ENCODE data around the gene GALNT11.

The GALNT11 gene

DNA sequence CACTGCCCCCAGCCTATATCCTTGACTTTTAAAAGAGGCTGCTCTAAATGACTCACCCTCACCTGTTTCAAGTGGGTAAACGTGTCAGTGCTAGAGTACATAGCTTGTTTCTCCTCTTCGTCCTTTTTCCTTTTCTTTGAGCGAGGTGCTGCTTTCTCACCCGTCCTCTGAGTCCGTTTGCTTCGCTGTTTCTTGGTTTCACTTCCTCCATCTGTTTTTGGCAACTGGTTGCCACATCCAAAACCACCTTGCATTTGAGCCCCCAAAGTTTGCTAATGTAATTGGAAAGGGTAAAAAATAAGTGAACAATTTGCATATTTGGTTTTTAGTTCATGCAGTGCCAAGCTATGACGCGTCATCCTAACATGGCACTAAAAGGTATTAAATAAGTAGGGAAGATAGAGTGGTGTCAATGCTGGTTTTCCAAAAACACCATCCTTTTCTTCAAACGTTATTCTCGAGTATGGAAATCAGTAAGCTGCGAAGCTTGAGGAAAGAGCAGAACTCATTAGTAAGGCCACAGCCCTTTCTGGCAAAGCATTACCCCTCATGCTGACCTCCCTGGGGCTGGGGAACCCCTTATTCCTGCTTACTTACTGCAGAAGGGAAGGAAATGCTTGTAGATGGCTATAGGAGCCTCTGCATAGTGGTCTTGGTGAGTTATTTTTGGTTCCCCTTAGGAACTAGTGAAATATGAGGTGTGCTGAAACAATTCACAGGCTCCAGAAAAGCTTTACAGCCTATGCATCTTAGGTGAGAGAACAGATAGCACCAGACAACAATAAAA, 133.5 kb downstream of the GALNT11 start:
- no peak overlapping the region for H3K4me3 ChIP-seq (ENCODE audit: low read depth, low read length)
- TF ChIP-seq, protein P1, sequence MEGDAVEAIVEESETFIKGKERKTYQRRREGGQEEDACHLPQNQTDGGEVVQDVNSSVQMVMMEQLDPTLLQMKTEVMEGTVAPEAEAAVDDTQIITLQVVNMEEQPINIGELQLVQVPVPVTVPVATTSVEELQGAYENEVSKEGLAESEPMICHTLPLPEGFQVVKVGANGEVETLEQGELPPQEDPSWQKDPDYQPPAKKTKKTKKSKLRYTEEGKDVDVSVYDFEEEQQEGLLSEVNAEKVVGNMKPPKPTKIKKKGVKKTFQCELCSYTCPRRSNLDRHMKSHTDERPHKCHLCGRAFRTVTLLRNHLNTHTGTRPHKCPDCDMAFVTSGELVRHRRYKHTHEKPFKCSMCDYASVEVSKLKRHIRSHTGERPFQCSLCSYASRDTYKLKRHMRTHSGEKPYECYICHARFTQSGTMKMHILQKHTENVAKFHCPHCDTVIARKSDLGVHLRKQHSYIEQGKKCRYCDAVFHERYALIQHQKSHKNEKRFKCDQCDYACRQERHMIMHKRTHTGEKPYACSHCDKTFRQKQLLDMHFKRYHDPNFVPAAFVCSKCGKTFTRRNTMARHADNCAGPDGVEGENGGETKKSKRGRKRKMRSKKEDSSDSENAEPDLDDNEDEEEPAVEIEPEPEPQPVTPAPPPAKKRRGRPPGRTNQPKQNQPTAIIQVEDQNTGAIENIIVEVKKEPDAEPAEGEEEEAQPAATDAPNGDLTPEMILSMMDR (IDR thresholded peaks at IDR 0.05; ENCODE audit: insufficient read depth, low read length, missing control alignments), result no peak
- ChIA-PET CTCF (interaction anchor here (1.5 kb wide), 1 partner anchor 10 kb away, joined by 4 read pairs; no protein-coding TSS in a partner anchor), POLR2A (no interaction called here)
- DNase-seq (ENCODE audit: low read depth, low spot score), result no peak

DNA sequence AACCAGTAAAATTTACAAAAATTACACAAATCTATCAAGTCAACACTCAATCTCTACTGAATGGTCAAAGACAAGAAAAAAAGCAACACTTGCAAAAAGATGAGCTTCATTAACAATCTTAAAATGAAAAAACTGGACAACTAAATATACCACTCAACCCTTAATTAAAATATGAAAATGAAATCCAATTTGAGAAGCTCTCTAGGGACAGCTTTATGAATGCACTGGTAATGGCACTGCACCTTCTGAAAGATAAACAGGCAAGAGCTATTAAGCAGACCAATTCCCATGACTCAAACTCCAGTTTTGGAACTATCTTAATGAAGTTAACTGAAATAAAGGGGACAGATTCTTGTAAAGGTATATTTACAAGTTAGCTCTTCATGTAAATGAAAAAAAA, 135.7 kb downstream of the GALNT11 start:
- POLR2A ChIA-PET, result no interaction called here
- TF ChIP-seq, protein P1 (IDR thresholded peaks at IDR 0.05; ENCODE audit: insufficient read depth, low read length, missing control alignments), result no peak
- CTCF ChIA-PET, result interaction anchor here (2.4 kb wide), 1 partner anchor 14 kb away, joined by 8 read pairs; no protein-coding TSS in a partner anchor
- no peak overlapping the region for H3K4me3 ChIP-seq (ENCODE audit: low read depth, low read length)
- DNase-seq (ENCODE audit: low read depth, low spot score), result no peak

DNA sequence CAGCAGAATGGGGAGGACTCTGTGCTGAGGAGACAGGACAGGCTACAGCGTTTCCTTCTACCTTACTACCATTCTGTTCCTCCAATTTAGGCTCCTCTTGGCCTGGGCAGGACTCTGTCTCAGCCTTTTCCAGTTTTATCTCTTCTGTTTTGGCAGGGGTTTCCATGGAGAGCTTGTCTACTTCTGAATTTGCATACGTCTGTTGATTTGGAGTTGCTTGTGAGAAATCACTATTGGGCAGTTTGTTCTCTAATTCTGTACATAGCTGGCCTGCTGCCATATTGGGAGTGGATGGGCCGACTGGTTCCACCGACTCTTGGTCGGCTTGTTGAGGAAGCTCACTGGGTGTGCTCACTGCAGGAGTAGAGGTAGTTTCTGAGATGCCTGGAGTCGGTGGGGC, 136.8 kb downstream of the GALNT11 start:
- TF ChIP-seq, protein P1 (IDR thresholded peaks at IDR 0.05; ENCODE audit: insufficient read depth, low read length, missing control alignments), result no peak
- DNase-seq (ENCODE audit: low read depth, low spot score), result no peak
- ChIA-PET CTCF (interaction anchor here (1.7 to 2.4 kb wide), 2 partner anchors 8 to 16 kb away, joined by 4 to 8 read pairs; no protein-coding TSS in a partner anchor), POLR2A (no interaction called here)
- no peak overlapping the region for H3K4me3 ChIP-seq (ENCODE audit: low read depth, low read length)

Data from AG04449 (cell line).